SK-N-SH (cell line): Measurements from ENCODE around the gene NBDY. TPM values are rescaled to one million over a fixed set of nuclear protein-coding genes. Genes with fewer than 3 reads are reported as not detected.

Experiments used
- CTCF ChIA-PET: fragments of 300-600, 350-600 bp; formaldehyde crosslinking; extraction: SDS; loops from one replicate; lab custom pipeline; 2021; lab: Yijun Ruan, JAX
- POLR2A ChIA-PET: fragments of 350-600 bp; sonication (Branson Sonifier 250); formaldehyde crosslinking; extraction: SDS; loops from one replicate; lab custom pipeline; 2020; ENCODE audit warnings: antibody characterized with exemption, inconsistent platforms; lab: Yijun Ruan, JAX
- DNase-seq: peaks from one replicate; pipeline ENCODE4 v3.0.0; 2012
- H2AFZ ChIP-seq: fragments of 200-600 bp; sonication (generic); 2 replicates; pipeline ENCODE4 v1.8.1; 2016; ENCODE audit warnings: antibody characterized with exemption, mild to moderate bottlenecking, low read depth
- H3F3A ChIP-seq: fragments of 200-600 bp; sonication (generic); replicated peaks from 2 replicates; pipeline ENCODE3; 2016; ENCODE audit warnings: antibody characterized with exemption, mild to moderate bottlenecking; ENCODE audit not compliant: insufficient read depth
- H3K27ac ChIP-seq, 2 experiments: fragments of 200-500 bp in 1 of 2; fragments of 200-600 bp in 1 of 2; sonication (Bioruptor generic) in 1 of 2; sonication (generic), shearing (Covaris generic) in 1 of 2; 2 replicates each; pipeline versions ENCODE4 v1.5.1 to v1.6.1; 2014 to 2016; ENCODE audit warnings: low read depth in 2 of 2, inconsistent platforms in 1 of 2, low read length in 1 of 2, mild to moderate bottlenecking in 1 of 2, mixed read lengths in 1 of 2
- H3K27me3 ChIP-seq: fragments of 200-600 bp; sonication (generic), shearing (Covaris generic); 2 replicates; pipeline ENCODE4 v1.6.1; 2016; ENCODE audit warnings: mixed run types; ENCODE audit not compliant: insufficient read depth
- H3K36me3 ChIP-seq, 2 experiments: fragments of 200-500 bp in 1 of 2; fragments of 200-600 bp in 1 of 2; sonication (Bioruptor generic) in 1 of 2; sonication (generic) in 1 of 2; replicated peaks in 1 of 2; 2 replicates each; pipeline versions ENCODE3 to v1.5.1; 2014 to 2016; ENCODE audit warnings: low read length in 1 of 2, mild to moderate bottlenecking in 1 of 2; ENCODE audit not compliant: insufficient read depth in 2 of 2, control insufficient read depth in 1 of 2
- H3K4me1 ChIP-seq, 2 experiments: fragments of 200-500 bp in 1 of 2; fragments of 200-600 bp in 1 of 2; sonication (Bioruptor generic) in 1 of 2; sonication (generic), shearing (Covaris generic) in 1 of 2; 2 replicates each; pipeline versions ENCODE4 v1.5.1 to v1.6.1; 2014 to 2016; ENCODE audit warnings: low read depth in 1 of 2, low read length in 1 of 2, mixed run types in 1 of 2; ENCODE audit not compliant: insufficient read depth in 2 of 2, control insufficient read depth in 1 of 2
- H3K4me2 ChIP-seq: fragments of 200-600 bp; sonication (generic), shearing (Covaris generic); 2 replicates; pipeline ENCODE4 v1.6.1; 2017; ENCODE audit warnings: mixed run types
- H3K4me3 ChIP-seq, 2 experiments: fragments of 200-500 bp in 1 of 2; fragments of 200-600 bp in 1 of 2; sonication (Bioruptor generic) in 1 of 2; sonication (generic), shearing (Covaris generic) in 1 of 2; 2 replicates each; pipeline versions ENCODE4 v1.5.1 to v1.8.1; 2014 to 2016; ENCODE audit warnings: low read depth in 2 of 2, inconsistent platforms in 1 of 2, low read length in 1 of 2, mild to moderate bottlenecking in 1 of 2, mixed read lengths in 1 of 2, moderate library complexity in 1 of 2
- H3K79me2 ChIP-seq: fragments of 200-600 bp; sonication (generic); 2 replicates; pipeline ENCODE4 v1.8.1; 2017; ENCODE audit warnings: mild to moderate bottlenecking; ENCODE audit not compliant: insufficient read depth
- H3K9ac ChIP-seq: fragments of 200-600 bp; sonication (generic); 2 replicates; pipeline ENCODE4 v1.6.1; 2017; ENCODE audit warnings: mixed run types
- H3K9me2 ChIP-seq: fragments of 200-600 bp; sonication (generic); 2 replicates; pipeline ENCODE4 v1.6.1; 2017; ENCODE audit warnings: mixed run types
- H3K9me3 ChIP-seq: fragments of 200-600 bp; sonication (generic); 2 replicates; pipeline ENCODE4 v1.6.1; 2017; ENCODE audit warnings: mixed run types, mild to moderate bottlenecking, moderate library complexity
- H4K20me1 ChIP-seq: fragments of 200-600 bp; sonication (generic); 2 replicates; pipeline ENCODE4 v1.6.1; 2017; ENCODE audit warnings: mild to moderate bottlenecking, mixed run types; ENCODE audit not compliant: insufficient read depth
- ELF1 ChIP-seq: IDR thresholded peaks from 2 replicates; pipeline ENCODE4 v1.4.0; 2012
- EP300 ChIP-seq, 2 experiments: IDR thresholded peaks; 2 replicates each; pipeline versions ENCODE4 v1.4.0 to v1.6.1; 2012; ENCODE audit warnings: borderline replicate concordance in 1 of 2, low read depth in 1 of 2, low read length in 1 of 2
- FOXM1 ChIP-seq: IDR thresholded peaks from 2 replicates; pipeline ENCODE4 v1.4.0; 2012; ENCODE audit warnings: low read depth, mild to moderate bottlenecking
- GABPA ChIP-seq: IDR thresholded peaks from 2 replicates; pipeline ENCODE4 v1.4.0; 2012; ENCODE audit warnings: low read depth, mild to moderate bottlenecking
- IRF3 ChIP-seq: fragments of 150-350 bp; IDR thresholded peaks from 2 replicates; pipeline ENCODE4 v1.6.1; 2016; ENCODE audit warnings: mild to moderate bottlenecking, low read depth, low read length
- MEF2A ChIP-seq: IDR thresholded peaks from 2 replicates; pipeline ENCODE4 v1.4.0; 2012; ENCODE audit warnings: low read depth, borderline replicate concordance
- NRF1 ChIP-seq: IDR thresholded peaks from 2 replicates; pipeline ENCODE4 v1.6.1; 2012; ENCODE audit warnings: low read depth, mild to moderate bottlenecking, low read length
- RCOR1 ChIP-seq: fragments of 150-350 bp; IDR thresholded peaks from 2 replicates; pipeline ENCODE4 v1.6.1; 2017; ENCODE audit warnings: antibody characterized with exemption, low read length
- SMC3 ChIP-seq: IDR thresholded peaks from 2 replicates; pipeline ENCODE4 v1.6.1; 2012; ENCODE audit warnings: low read depth, low read length, improper control_type of control experiment
- TAF1 ChIP-seq: IDR thresholded peaks from 2 replicates; pipeline ENCODE4 v1.6.1; 2012; ENCODE audit warnings: low read depth, mild to moderate bottlenecking, low read length, moderate library complexity, borderline replicate concordance
- TCF12 ChIP-seq: IDR thresholded peaks from 2 replicates; pipeline ENCODE4 v1.4.0; 2012
- TEAD4 ChIP-seq: IDR thresholded peaks from 2 replicates; pipeline ENCODE4 v1.4.0; 2012; ENCODE audit warnings: mild to moderate bottlenecking, borderline replicate concordance; ENCODE audit not compliant: insufficient read depth
- USF2 ChIP-seq: fragments of 150-350 bp; IDR thresholded peaks from 2 replicates; pipeline ENCODE4 v1.6.1; 2017; ENCODE audit warnings: antibody characterized with exemption, low read length, low read depth, borderline replicate concordance
- YY1 ChIP-seq: IDR thresholded peaks from 2 replicates; pipeline ENCODE4 v1.4.0; 2012; ENCODE audit warnings: low read depth, mild to moderate bottlenecking
- ZBTB33 ChIP-seq: IDR thresholded peaks from 2 replicates; pipeline ENCODE4 v1.4.0; 2012; ENCODE audit warnings: low read depth, borderline replicate concordance
- WGBS: methylation state at CpG from one replicate; pipeline ENCODE4 v1.1.6; 2017; ENCODE audit warnings: low lambda C conversion rate; 5-methylcytosine and 5-hydroxymethylcytosine counted together
- polyA plus RNA-seq, 3 experiments: library from polyadenylated mRNA; depleted of rRNA; stranded (reverse); fragments of >200 nt; gene quantifications; 2 replicates each; pipeline ENCODE4 v1.2.3, GENCODE V29; 2012
- TF ChIP-seq, protein P1 (sequence below): IDR thresholded peaks from 2 replicates; pipeline ENCODE4 v1.4.0; 2012; ENCODE audit warnings: low read depth, borderline replicate concordance
- TF ChIP-seq, protein P2 (sequence below): fragments of 200-600 bp; sonication (generic); IDR thresholded peaks from 2 replicates; pipeline ENCODE4 v1.6.1; 2017; ENCODE audit warnings: antibody characterized with exemption, mild to moderate bottlenecking, moderate library complexity

NBDY gene
- polyA plus RNA-seq, 1 of the 3 experiments (the other 2 are of a cell fraction): 68.2 TPM

DNA sequence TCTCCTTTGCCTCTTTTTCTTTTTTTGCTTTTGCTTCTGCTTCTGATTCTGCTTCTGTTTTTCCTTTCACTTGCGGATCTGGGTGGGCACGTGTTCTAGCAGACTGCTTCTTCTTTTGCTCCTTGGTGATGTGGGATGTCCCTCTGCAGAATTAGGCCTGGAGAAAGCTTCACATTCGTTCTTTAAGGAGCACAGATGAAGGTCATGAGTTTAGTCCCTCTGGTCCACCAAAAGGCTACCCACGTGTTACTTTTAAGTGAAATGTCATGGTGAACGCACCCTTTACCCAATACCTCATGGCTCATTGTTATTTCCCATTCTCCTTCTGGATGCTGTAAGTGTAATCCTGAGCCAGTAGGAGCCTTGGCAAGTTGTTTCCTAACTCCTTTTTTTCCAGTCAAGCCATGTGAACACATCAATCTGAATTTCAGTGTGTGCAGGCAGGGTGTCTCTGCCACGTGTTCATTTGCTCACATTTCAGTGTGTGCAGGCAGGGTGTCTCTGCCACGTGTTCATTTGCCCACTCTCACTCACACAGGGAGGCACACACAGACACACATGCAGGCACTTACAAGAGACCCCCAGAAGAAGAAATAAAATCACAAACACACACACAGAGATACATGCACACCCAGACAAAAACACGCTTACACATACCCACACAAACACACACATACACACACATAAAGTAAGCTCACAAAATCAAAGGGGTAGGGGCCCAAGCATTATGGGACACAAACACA, 36.9 kb downstream of the NBDY start:
- CTCF ChIA-PET: interaction anchor here (1.2 kb wide), 1 partner anchor 22 kb away, joined by 5 read pairs; no protein-coding TSS in a partner anchor
- H3K4me1 ChIP-seq: peaks cover 0 to 15% of the 10 kb centered on the region in 2 experiments; a peak in 1 of 4 replicates
- no peaks in the 10 kb centered on the region for H3K79me2 ChIP-seq
- TF ChIP-seq MEF2A (no peak), TCF12 (no peak), TEAD4 (no peak), SMC3 (no peak), IRF3 (no peak), GABPA (no peak), USF2 (no peak), NRF1 (no peak), FOXM1 (no peak), TAF1 (no peak), ZBTB33 (no peak), ELF1 (no peak), YY1 (no peak), RCOR1 (no peak), EP300 (IDR thresholded peaks at IDR 0.05; ENCODE audit: borderline replicate concordance in 1 of 2, low read depth in 1 of 2, low read length in 1 of 2) (no peak)
- TF ChIP-seq, protein P1, sequence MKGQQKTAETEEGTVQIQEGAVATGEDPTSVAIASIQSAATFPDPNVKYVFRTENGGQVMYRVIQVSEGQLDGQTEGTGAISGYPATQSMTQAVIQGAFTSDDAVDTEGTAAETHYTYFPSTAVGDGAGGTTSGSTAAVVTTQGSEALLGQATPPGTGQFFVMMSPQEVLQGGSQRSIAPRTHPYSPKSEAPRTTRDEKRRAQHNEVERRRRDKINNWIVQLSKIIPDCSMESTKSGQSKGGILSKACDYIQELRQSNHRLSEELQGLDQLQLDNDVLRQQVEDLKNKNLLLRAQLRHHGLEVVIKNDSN: no peak
- TF ChIP-seq, protein P2, sequence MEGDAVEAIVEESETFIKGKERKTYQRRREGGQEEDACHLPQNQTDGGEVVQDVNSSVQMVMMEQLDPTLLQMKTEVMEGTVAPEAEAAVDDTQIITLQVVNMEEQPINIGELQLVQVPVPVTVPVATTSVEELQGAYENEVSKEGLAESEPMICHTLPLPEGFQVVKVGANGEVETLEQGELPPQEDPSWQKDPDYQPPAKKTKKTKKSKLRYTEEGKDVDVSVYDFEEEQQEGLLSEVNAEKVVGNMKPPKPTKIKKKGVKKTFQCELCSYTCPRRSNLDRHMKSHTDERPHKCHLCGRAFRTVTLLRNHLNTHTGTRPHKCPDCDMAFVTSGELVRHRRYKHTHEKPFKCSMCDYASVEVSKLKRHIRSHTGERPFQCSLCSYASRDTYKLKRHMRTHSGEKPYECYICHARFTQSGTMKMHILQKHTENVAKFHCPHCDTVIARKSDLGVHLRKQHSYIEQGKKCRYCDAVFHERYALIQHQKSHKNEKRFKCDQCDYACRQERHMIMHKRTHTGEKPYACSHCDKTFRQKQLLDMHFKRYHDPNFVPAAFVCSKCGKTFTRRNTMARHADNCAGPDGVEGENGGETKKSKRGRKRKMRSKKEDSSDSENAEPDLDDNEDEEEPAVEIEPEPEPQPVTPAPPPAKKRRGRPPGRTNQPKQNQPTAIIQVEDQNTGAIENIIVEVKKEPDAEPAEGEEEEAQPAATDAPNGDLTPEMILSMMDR: no peak
- TF ChIP-seq, all 33 proteins: peak for 0
- Histone ChIP-seq H3F3A (peaks cover 8% of the 10 kb centered on the region), H3K9ac (no peak overlapping the region), H3K27ac (no peak overlapping the region), H3K36me3 (peaks cover 0 to 3% of the 10 kb centered on the region in 2 experiments), H3K9me2 (no peaks in the 10 kb centered on the region), H3K27me3 (no peaks in the 10 kb centered on the region), H3K9me3 (no peaks in the 10 kb centered on the region), H3K4me2 (no peak overlapping the region), H4K20me1 (peaks cover 5% of the 10 kb centered on the region), H3K4me3 (no peak overlapping the region), H2AFZ (no peak overlapping the region)
- POLR2A ChIA-PET: no interaction called here
- no peak for DNase-seq
- 86% methylated on average over 8 of the region's 8 CpGs for WGBS
